ENCODE data around the gene SNX11.

Gene SNX11

DNA sequence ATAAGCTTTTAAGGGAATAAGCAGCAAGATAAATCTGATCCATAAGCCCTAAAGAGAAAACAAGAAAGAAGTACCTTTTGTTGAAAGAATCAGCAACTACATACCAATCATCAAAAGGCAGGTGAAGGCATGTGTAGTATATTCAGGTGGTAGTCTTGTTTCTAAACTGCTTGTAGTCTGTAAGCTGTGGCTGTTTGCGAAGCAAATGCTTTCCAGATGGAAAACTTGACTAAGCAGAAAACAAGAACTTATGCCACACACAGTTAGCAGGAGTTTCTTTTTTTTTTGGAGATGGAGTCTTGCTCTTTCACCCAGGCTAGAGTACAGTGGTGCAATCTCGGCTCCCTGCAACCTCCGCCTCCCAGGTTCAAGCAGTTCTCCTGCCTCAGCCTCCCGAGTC lies 12.0 kb upstream of the SNX11 start:
- DNase-seq (ENCODE audit: low read depth in 2 of 2): no peak

DNA sequence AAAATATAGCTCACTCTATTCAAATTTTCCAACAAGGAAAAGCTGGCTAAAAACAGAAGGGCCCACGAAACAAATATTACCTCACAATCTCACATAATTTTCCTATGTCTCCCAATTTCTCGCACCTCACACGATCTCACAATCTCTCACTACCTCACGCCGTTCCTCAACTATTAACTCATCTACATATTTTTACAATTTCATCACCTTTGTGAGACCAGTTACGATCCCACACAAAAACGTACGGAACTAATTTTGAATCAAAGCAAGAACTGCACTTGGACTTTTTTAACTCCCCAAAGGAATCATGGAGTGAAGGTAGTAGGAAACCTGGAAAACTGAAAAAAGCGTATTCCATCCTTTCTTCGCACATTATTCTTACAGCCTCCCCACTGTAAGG lies 7.4 kb upstream of the SNX11 start:
- no peak for DNase-seq (ENCODE audit: low read depth in 2 of 2)

- no peak for DNase-seq (ENCODE audit: low read depth in 2 of 2)
Observed at GRCh38 chr17:48100591-48101011, 7.0 kb upstream of the SNX11 start.

DNA sequence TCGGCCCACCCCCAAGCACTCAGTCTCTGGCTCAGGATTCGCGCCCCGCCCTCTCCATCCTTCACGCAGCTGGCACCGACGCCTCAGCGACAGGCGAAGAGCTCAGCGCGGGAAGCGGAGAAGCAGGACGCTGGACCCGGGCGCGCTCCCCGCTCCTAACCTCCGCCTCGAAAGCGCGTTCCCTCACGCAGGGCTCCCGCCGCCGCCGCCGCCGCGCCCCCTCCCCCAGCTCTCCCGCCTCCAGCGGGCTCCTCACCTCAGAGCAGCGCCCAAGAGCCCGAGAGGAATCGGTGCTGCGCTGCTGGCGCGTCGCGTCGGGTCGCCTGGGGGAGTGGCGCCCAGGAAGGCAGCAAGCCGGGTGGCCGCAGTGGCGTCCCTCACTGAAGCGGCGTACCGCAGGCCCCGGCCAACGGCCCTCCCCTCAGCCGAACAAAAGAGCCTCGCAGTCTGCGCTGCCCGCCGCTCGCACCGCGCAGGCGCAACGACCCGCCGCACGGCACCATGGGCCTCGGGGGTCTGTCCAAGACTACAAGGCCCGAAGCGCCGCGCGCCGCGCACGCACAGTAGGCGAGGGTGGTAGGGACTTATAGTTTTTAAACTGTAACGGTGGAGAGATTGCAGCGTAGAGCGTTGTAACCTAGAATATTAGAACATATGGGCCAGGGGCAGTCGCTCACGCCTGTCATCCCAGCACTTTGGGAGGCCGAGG lies 6.4 kb upstream of the SNX11 start, which contains the start of gene CBX1:
Gene CBX1 (minus strand): TSS at position 467 of the 709 bp plus-strand sequence. CDS start 24,474 bp downstream, outside the sequence.
- peak; percentile 81 to 88 for DNase-seq (ENCODE audit: low read depth in 2 of 2)

GRCh38 chr17:48102043-48102750 lies 5.4 kb upstream of the SNX11 start:
- no peak for DNase-seq (ENCODE audit: low read depth in 2 of 2)

GRCh38 chr17:48102798-48103715 lies 4.5 kb upstream of the SNX11 start:
- no peak for DNase-seq (ENCODE audit: low read depth in 2 of 2)

- no peak for DNase-seq (ENCODE audit: low read depth in 2 of 2)
Observed at GRCh38 chr17:48104440-48104839, 3.1 kb upstream of the SNX11 start.

DNA sequence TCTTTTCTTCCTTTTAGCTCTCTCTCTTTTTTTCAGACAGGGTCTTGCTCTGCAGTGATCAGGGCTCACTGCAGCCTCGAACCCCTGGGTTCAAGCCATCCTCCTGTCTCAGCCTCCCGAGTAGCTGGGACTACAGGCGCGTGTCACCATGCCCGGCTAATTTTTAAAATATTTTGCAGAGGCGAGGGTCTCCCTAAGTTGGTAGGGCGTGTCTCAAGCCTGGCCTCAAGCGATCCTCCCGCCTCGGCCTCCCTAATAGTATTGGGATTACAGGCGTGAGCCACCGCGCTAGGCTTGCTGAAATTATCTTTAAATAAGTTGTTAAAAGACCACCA lies 797 bp upstream of the SNX11 start:
- no peak for DNase-seq (ENCODE audit: low read depth in 2 of 2)

DNA sequence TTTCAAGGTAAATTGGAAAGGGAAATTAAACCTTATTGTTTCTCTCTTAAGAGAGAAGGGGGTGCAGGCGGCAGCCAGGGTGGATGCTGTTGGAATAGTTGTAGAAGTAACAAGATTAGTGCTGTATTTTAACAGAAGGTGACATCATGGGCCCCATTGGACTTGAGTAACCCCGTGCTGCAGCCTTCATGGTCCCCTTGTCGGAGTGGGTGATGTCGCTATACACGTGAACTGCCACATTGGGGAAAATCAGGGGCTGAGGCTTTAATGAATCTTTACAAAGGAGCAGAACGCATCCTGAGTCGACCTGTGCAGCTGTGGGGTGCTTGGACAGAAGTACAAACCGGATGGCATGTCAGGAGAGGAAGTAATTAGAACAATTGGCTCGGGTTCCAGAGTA lies 3.2 kb downstream of the SNX11 start:
- DNase-seq (ENCODE audit: low read depth in 2 of 2): no peak

DNA sequence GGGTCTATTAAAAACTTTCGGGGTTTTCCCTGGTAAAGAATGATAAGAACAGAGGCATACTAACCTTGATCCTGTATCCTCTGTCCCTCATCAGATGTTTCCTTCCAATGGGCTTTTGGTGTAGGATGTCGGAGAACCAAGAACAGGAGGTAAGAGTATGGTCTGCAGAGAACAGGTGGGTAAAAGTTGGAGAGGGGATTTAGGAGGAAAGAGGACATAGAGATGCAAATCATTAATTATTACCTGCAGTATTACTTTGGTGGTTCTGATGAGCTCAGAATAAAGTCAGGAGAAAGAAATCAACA lies 4.3 kb downstream of the SNX11 start:
- no peak for DNase-seq (ENCODE audit: low read depth in 2 of 2)

DNA sequence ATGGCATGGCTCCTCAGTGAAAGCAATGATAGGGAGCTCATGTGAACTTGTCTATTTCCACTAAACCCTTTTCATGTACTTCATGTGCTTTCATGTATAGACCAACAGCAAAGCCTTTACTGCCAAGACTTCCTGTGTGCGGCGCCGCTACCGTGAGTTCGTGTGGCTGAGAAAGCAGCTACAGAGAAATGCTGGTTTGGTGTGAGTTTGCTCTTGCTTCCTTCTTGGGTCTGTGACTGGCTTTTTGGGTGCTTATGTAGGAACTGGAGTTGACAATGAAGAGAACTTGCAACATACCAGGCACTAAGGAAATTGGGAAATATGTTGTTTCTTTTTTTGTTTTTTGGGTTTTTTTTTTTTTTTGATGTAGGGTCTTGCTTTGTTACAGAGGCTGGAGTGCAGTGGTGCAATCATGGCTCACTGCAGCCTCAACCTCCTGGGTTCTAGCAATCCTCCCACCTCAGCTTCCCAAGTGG lies 5.7 kb downstream of the SNX11 start:
- peak in 1 of 2 donors; percentile 11 for DNase-seq (ENCODE audit: low read depth in 2 of 2)

GRCh38 chr17:48121923-48122664 lies 14.5 kb downstream of the SNX11 start:
- DNase-seq (ENCODE audit: low read depth in 2 of 2): no peak

DNA sequence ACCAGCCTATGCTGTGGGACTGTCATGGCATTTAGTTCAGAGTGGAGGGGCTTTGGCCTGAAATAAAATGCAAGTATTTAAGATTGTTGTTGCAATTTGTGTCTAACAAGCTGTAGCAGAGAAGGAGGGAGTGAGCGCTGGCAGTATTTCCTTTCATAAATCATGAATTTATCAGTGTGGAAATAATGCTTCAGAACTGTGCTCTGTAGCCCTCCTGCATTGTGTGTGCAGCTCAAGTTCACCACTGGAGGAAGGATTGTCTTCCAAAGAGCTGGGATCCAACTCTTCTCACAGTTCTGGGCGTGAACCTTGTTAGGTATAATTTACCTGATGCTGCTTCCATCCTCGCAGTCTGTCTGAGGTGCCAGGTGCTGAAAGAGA lies 15.1 kb downstream of the SNX11 start:
- no peak for DNase-seq (ENCODE audit: low read depth in 2 of 2)

GRCh38 chr17:48123111-48123510 lies 15.5 kb downstream of the SNX11 start:
- DNase-seq (ENCODE audit: low read depth in 2 of 2): no peak

GRCh38 chr17:48123776-48124388 lies 16.3 kb downstream of the SNX11 start:
- no peak for DNase-seq (ENCODE audit: low read depth in 2 of 2)

DNA sequence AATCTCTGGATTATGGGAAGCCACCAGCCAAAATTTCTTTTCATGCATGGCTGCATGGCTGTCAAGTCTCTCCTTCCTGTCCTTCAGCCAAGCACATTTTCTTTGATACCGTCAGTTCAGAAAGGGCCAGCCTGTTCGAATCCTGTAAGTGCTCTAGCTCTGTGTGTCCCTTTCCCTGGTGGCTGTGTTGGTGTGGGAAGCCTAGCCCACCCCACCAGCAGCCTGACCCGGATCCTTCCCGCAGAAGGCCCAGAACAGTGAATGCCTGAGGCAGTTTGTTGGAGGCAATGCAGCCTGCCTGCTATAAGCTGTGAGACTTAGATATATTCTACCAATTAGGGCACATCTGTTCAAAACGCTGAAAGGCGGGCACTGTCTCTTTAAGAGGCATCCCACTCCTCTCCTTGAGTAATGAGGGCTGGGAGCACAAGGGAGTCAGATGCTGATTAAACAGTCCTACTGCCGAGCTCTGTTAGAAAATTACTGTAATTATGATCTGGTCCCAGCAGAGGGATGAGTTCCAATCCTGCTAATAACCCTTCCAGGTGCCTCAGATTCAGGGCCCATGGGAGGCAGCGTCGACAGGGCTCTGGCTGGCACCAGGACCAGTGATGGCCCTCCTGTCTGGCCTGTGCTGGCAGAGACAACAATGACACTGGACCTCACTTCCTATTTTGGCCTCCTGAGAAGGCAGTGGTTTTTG lies 18.4 kb downstream of the SNX11 start:
- no peak for DNase-seq (ENCODE audit: low read depth in 2 of 2)

- DNase-seq (ENCODE audit: low read depth in 2 of 2): no peak
Observed at GRCh38 chr17:48126532-48126850, 18.9 kb downstream of the SNX11 start.

- DNase-seq (ENCODE audit: low read depth in 2 of 2): no peak
Observed at GRCh38 chr17:48127371-48128051, 19.9 kb downstream of the SNX11 start.

DNA sequence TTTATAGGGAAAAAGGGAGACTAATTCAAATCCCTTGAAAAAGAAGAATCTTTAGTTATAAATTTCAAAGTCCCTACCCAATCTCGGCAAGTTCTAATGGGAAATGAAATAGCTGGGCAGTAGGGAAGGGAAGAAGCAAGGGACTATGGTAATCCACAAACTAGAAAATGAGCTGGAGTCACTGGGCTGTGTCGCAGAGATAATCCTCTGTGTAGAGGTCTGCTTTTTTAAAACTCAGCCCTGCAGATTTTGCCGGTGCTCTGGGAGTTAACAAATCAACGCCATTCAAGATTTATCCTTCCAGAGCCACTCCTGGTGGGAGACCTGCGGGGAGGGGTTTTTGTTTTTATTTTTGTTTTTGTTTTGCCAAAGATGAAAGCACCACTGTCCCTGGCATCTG lies 20.8 kb downstream of the SNX11 start:
- DNase-seq (ENCODE audit: low read depth in 2 of 2): no peak

- DNase-seq (ENCODE audit: low read depth in 2 of 2): no peak
Observed at GRCh38 chr17:48129981-48130380, 22.4 kb downstream of the SNX11 start.

Data from stimulated activated CD8-positive, alpha-beta memory T cell treated with anti-CD3 and anti-CD28 coated beads, Interleukin-2, amount 100 ng/mL, for 1 hour (primary cell).